Neural progenitor cell (in vitro differentiated cells): ENCODE measurements around the gene BOLL. TPM values are rescaled to one million over a fixed set of nuclear protein-coding genes. Genes with fewer than 3 reads are reported as not detected.
"Not testable (repeated sequence)": the region's sequence is repeated elsewhere in the genome, so short reads cannot be mapped to it uniquely, and the experiment has no call there.

Experiments used
- DNase-seq: peaks from one replicate; pipeline ENCODE4 v3.0.0-alpha.2; 2016; ENCODE audit warnings: low spot score
- H2AFZ ChIP-seq: fragments of 200-600 bp; sonication (generic); replicated peaks from 2 replicates; pipeline ENCODE4 v1.6.1; 2016; ENCODE audit warnings: antibody characterized with exemption
- H3F3A ChIP-seq: fragments of 200-600 bp; sonication (generic); 2 replicates; pipeline ENCODE4 v1.6.1; 2016; ENCODE audit warnings: antibody characterized with exemption, low read depth
- H3K27ac ChIP-seq: fragments of 200-600 bp; sonication (generic); 2 replicates; pipeline ENCODE4 v1.5.1; 2016; ENCODE audit warnings: mild to moderate bottlenecking
- H3K27me3 ChIP-seq: fragments of 200-600 bp; sonication (generic); 2 replicates; pipeline ENCODE4 v1.6.1; 2016; ENCODE audit warnings: mild to moderate bottlenecking, moderate library complexity
- H3K36me3 ChIP-seq: fragments of 200-600 bp; sonication (generic); 2 replicates; pipeline ENCODE4 v1.5.1; 2016
- H3K4me1 ChIP-seq: fragments of 200-600 bp; sonication (generic); 2 replicates; pipeline ENCODE4 v1.6.1; 2016; ENCODE audit warnings: mixed run types
- H3K4me2 ChIP-seq: fragments of 200-600 bp; sonication (generic); 2 replicates; pipeline ENCODE4 v1.6.1; 2016
- H3K4me3 ChIP-seq: fragments of 200-600 bp; sonication (generic); 2 replicates; pipeline ENCODE4 v1.5.1; 2016
- H3K79me2 ChIP-seq: fragments of 200-600 bp; sonication (generic); 2 replicates; pipeline ENCODE4 v1.6.1; 2016; ENCODE audit warnings: low read depth
- H3K9ac ChIP-seq: fragments of 200-600 bp; sonication (generic); 2 replicates; pipeline ENCODE4 v1.6.1; 2016
- H3K9me3 ChIP-seq: fragments of 200-600 bp; sonication (generic); 2 replicates; pipeline ENCODE4 v1.5.1; 2016; ENCODE audit warnings: low read depth
- H4K20me1 ChIP-seq: fragments of 200-600 bp; sonication (generic); 2 replicates; pipeline ENCODE4 v1.6.1; 2016; ENCODE audit warnings: low read depth
- H3K27ac Mint-ChIP-seq: 3 replicates; pipeline ENCODE4 v1.8.0; 2021; ENCODE audit warnings: mixed read lengths
- H3K27me3 Mint-ChIP-seq: 2 replicates; pipeline ENCODE4 v1.8.0; 2022; ENCODE audit warnings: low read depth, mild to moderate bottlenecking, inconsistent platforms, moderate library complexity, mixed read lengths; ENCODE audit not compliant: insufficient read depth
- H3K36me3 Mint-ChIP-seq: 3 replicates; pipeline ENCODE4 v1.8.0; 2021; ENCODE audit warnings: mixed read lengths
- H3K4me1 Mint-ChIP-seq: 3 replicates; pipeline ENCODE4 v1.8.0; 2021; ENCODE audit warnings: mixed read lengths
- H3K4me3 Mint-ChIP-seq: 3 replicates; pipeline ENCODE4 v1.8.0; 2021; ENCODE audit warnings: mild to moderate bottlenecking, moderate library complexity, mixed read lengths
- H3K9me3 Mint-ChIP-seq: 3 replicates; pipeline ENCODE4 v1.8.0; 2020; ENCODE audit warnings: mixed read lengths
- CTCF ChIP-seq: fragments of 200-600 bp; sonication (generic); IDR thresholded peaks from 2 replicates; pipeline ENCODE4 v1.5.1; 2017; ENCODE audit warnings: antibody characterized with exemption, mild to moderate bottlenecking
- EZH2 ChIP-seq: fragments of 200-600 bp; sonication (generic); IDR thresholded peaks from 2 replicates; pipeline ENCODE4 v1.6.1; 2017; ENCODE audit warnings: antibody characterized with exemption, mild to moderate bottlenecking, moderate library complexity
- EZH2phosphoT487 ChIP-seq: fragments of 200-600 bp; sonication (generic); IDR thresholded peaks from 2 replicates; pipeline ENCODE4 v1.6.1; 2017; ENCODE audit warnings: antibody characterized with exemption
- total RNA-seq: library from RNA; depleted of rRNA; stranded (reverse); fragments of >200 nt; gene quantifications from 2 replicates; pipeline ENCODE4 v1.2.3, GENCODE V29; 2015; ENCODE audit warnings: low replicate concordance

Gene BOLL
- total RNA-seq, 1 donor from 2014 or later: not detected

DNA sequence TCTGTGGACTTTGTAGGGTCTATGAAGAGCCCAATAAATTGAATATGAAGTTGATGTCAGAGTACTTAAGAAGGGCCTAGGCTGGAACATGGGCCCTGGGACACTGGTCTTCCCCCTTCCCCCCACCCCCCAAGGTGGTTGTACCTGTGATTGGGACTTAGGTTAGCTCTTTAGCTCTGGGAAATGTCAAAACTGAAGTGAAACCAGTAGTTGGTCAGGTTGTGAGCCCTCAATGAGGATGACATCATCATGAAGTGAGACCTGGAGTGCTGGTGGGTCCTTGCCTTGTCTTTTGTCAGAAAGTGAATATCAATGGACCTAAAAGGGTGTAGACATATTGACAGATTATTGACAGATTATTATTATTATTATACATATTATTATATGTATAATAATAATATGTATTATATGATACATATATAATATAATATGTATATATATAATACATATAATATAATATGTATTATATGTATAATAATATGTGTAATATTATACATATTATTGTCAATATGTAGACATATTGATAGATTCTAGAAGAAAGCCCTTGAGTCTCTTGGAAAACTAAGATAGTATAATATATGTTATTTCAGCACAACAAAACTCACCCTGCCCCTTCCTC lies 74.6 kb downstream of the BOLL start:
- no peaks in the 10 kb centered on the region for H3K27me3 ChIP-seq
- no peaks in the 10 kb centered on the region for H3K9me3 ChIP-seq
- Mint-ChIP-seq H3K27me3 (no peaks in the 10 kb centered on the region), H3K4me3 (no peak overlapping the region), H3K36me3 (peaks cover 8% of the 10 kb centered on the region), H3K9me3 (no peaks in the 10 kb centered on the region), H3K27ac (no peak overlapping the region), H3K4me1 (peaks cover 24% of the 10 kb centered on the region)
- peaks cover 20% of the 10 kb centered on the region for H4K20me1 ChIP-seq
- no peak overlapping the region for H3K27ac ChIP-seq
- peaks cover 8% of the 10 kb centered on the region for H3F3A ChIP-seq
- no peak overlapping the region for H3K9ac ChIP-seq
- H3K4me1 ChIP-seq: peaks cover 19% of the 10 kb centered on the region
- no peak for TF ChIP-seq EZH2
- TF ChIP-seq EZH2phosphoT487: no peak
- TF ChIP-seq CTCF: no peak
- DNase-seq: no peak
- no peak overlapping the region for H2AFZ ChIP-seq
- peaks cover 50% of the 10 kb centered on the region for H3K79me2 ChIP-seq
- no peak overlapping the region for H3K4me3 ChIP-seq
- no peak overlapping the region for H3K4me2 ChIP-seq
- peaks cover 1% of the 10 kb centered on the region for H3K36me3 ChIP-seq

GRCh38 chr2:197709140-197709539 lies 76.0 kb downstream of the BOLL start:
- not testable (repeated sequence) for H3K27ac ChIP-seq, H3K9ac ChIP-seq, H2AFZ ChIP-seq, H3K27me3 Mint-ChIP-seq, DNase-seq, H3K36me3 ChIP-seq, H3K27me3 ChIP-seq, H3K9me3 Mint-ChIP-seq, H3K36me3 Mint-ChIP-seq, H3K9me3 ChIP-seq, H3K4me3 ChIP-seq, H3K4me3 Mint-ChIP-seq, H3K27ac Mint-ChIP-seq
- H3K4me2 ChIP-seq: peak overlapping the region; percentile 95
- H4K20me1 ChIP-seq: peaks cover 22% of the 10 kb centered on the region
- H3K4me1 ChIP-seq: peaks cover 26% of the 10 kb centered on the region
- H3F3A ChIP-seq: peaks cover 14% of the 10 kb centered on the region
- H3K79me2 ChIP-seq: peaks cover 51% of the 10 kb centered on the region
- peaks cover 29% of the 10 kb centered on the region for H3K4me1 Mint-ChIP-seq

DNA sequence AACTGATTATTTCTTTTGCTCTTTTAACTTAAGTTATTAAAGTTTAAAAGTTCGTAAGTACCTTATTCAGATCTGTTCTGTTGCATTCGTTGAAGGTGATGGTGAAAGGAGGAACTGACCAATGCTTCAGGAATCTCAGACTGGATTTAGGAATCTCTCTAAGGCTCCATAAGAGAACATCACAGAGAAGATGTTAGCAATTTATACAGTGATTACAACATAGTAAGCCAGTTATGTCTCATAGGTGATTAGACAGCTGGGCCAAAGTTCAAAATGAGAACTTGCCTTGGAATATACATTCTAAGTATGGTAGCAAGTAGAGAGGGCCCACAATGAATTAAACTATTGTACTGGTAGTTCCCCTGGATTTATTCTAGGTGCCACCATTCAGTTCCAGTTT lies 76.8 kb downstream of the BOLL start:
- Mint-ChIP-seq H3K36me3 (peaks cover 8% of the 10 kb centered on the region), H3K27ac (no peak overlapping the region), H3K9me3 (no peaks in the 10 kb centered on the region), H3K4me3 (peak overlapping the region; percentile 40), H3K27me3 (no peaks in the 10 kb centered on the region), H3K4me1 (peaks cover 29% of the 10 kb centered on the region)
- Histone ChIP-seq H3K27me3 (no peaks in the 10 kb centered on the region), H3K4me1 (peaks cover 27% of the 10 kb centered on the region), H3K79me2 (peaks cover 51% of the 10 kb centered on the region), H3K9ac (no peak overlapping the region), H2AFZ (no peak overlapping the region), H3K36me3 (no peaks in the 10 kb centered on the region), H4K20me1 (peaks cover 22% of the 10 kb centered on the region), H3K4me2 (peak overlapping the region; percentile 95), H3F3A (peaks cover 14% of the 10 kb centered on the region), H3K4me3 (peak overlapping the region; percentile 67), H3K27ac (no peak overlapping the region), H3K9me3 (no peaks in the 10 kb centered on the region)
- no peak for DNase-seq
- TF ChIP-seq EZH2: no peak
- no peak for TF ChIP-seq EZH2phosphoT487
- TF ChIP-seq CTCF: no peak

DNA sequence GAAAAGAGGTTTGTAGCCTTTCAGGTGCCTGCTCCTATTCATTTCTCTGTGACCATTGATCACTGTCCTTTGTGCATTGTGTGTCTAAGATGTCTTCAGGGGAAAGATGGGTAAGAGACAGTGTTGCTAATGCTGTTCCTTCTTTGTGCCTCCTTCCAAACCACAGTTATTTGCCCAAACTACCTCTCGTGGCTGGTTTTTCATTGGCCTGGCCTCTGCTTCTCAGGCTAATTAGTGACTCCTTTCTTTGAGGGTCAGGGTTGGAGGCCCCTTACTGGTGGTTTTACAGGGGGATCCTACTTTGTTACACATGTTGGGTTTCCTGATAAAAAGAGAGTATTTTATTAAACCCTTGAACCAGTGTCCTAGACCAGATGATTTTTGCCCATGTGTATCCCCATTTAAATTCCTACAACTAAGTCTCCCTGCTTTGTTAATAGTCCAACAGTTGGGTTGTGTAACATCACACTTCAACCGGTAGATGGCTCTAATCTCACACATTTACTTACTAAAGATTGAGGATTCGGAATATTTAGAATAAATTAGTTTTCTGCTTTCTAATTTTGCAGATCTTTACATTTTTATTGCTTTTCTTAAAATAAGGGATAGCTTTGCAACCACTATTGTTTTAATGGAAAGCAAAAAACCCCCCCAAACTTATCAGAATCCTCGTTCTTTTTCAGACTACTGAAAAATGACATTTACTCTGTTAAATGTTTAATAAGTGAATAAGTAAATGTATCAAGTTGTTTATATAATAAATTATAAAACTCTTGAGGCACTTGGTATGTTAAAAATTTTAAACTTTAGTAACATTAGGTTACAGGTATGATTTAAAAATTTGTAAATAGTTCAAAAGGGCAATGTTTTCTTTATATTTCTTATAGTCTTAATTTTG lies 77.6 kb downstream of the BOLL start:
- Histone ChIP-seq H3K36me3 (no peaks in the 10 kb centered on the region), H4K20me1 (peaks cover 22% of the 10 kb centered on the region), H3K9ac (no peak overlapping the region), H2AFZ (no peak overlapping the region), H3K9me3 (no peaks in the 10 kb centered on the region), H3K4me3 (peak overlapping the region; percentile 67), H3K27ac (no peak overlapping the region), H3F3A (peaks cover 14% of the 10 kb centered on the region), H3K4me1 (peaks cover 27% of the 10 kb centered on the region), H3K4me2 (peak overlapping the region; percentile 95), H3K79me2 (peaks cover 51% of the 10 kb centered on the region), H3K27me3 (no peaks in the 10 kb centered on the region)
- Mint-ChIP-seq H3K9me3 (no peaks in the 10 kb centered on the region), H3K36me3 (peaks cover 8% of the 10 kb centered on the region), H3K4me1 (peaks cover 29% of the 10 kb centered on the region), H3K27me3 (no peaks in the 10 kb centered on the region), H3K27ac (no peak overlapping the region), H3K4me3 (peak overlapping the region; percentile 92)
- TF ChIP-seq EZH2phosphoT487 (no peak), CTCF (peak; percentile 83), EZH2 (no peak)
- peak; percentile 63 for DNase-seq
